Lower lobe of right lung (tissue), 2 donors: ENCODE measurements around the gene PLCB3. TPM values are rescaled to one million over a fixed set of nuclear protein-coding genes. Genes with fewer than 3 reads are reported as not detected.
"Not testable (repeated sequence)": the region's sequence is repeated elsewhere in the genome, so short reads cannot be mapped to it uniquely, and the experiment has no call there.

ENCODE experiments used
- ATAC-seq, 2 donors: fragments of 200-7000 bp; cut with Tn5 transposase; one replicate each; pipeline ENCODE4 v1.9.1; 2020 to 2022; ENCODE audit warnings: mild to moderate bottlenecking in 2 of 2, moderate library complexity in 2 of 2
- DNase-seq: peaks from one replicate; pipeline ENCODE4 v3.0.0-alpha.2; 2020
- H3K27ac ChIP-seq: fragments of 200-600 bp; one replicate; pipeline ENCODE4 v1.8.0; 2022
- H3K27me3 ChIP-seq: fragments of 200-600 bp; one replicate; pipeline ENCODE4 v1.8.0; 2022; ENCODE audit warnings: low read depth
- H3K36me3 ChIP-seq: fragments of 200-600 bp; one replicate; pipeline ENCODE4 v1.8.0; 2022; ENCODE audit warnings: mild to moderate bottlenecking
- H3K4me1 ChIP-seq: fragments of 200-600 bp; one replicate; pipeline ENCODE4 v1.8.0; 2022
- H3K4me3 ChIP-seq: fragments of 200-600 bp; one replicate; pipeline ENCODE4 v1.8.0; 2022; ENCODE audit warnings: mild to moderate bottlenecking
- H3K9me3 ChIP-seq: fragments of 200-600 bp; one replicate; pipeline ENCODE4 v1.8.0; 2022
- CTCF ChIP-seq: fragments of 200-600 bp; IDR thresholded peaks from one replicate; pipeline ENCODE4 v1.8.0; 2022; ENCODE audit warnings: antibody characterized with exemption, mild to moderate bottlenecking
- intact Hi-C: fragments of 100-400 bp; cut with DNase I; formaldehyde crosslinking; loops from one replicate; pipeline ENCODE4 v1.11.0; 2022
- total RNA-seq: library from RNA; stranded (reverse); fragmentation: NEBNext Ultra II Directional; extraction: Animal tissue kit (Norgen Biotek cat#: 25700); gene quantifications from one replicate; pipeline ENCODE4 v1.2.1, GENCODE V29; 2021
- donor health status: DM: no; HTN: yes; CAD: no; lungs with severe emphysema.

Gene PLCB3
- total RNA-seq, 1 donor from 2014 or later = 31.8 TPM

GRCh38 chr11:64244107-64244506 is 7.2 kb upstream of the PLCB3 start:
- peaks cover 51% of the 10 kb centered on the region for H3K4me1 ChIP-seq
- no peaks in the 10 kb centered on the region for H3K9me3 ChIP-seq
- H3K27ac ChIP-seq = no peak overlapping the region
- TF ChIP-seq CTCF = no peak
- no peak for ATAC-seq
- DNase-seq = no peak
- no peak overlapping the region for H3K4me3 ChIP-seq
- intact Hi-C loops = no loop called here
- no peaks in the 10 kb centered on the region for H3K27me3 ChIP-seq
- peaks cover 16% of the 10 kb centered on the region for H3K36me3 ChIP-seq

- Histone ChIP-seq H3K27ac (peak overlapping the region; percentile 72), H3K4me1 (peaks cover 42% of the 10 kb centered on the region)
- ATAC-seq = no peak
These were observed 6.4 kb upstream of the PLCB3 start for GRCh38 chr11:64244966-64245365.

GRCh38 chr11:64245401-64245796 is 5.9 kb upstream of the PLCB3 start:
- no peak for TF ChIP-seq CTCF
- peaks cover 38% of the 10 kb centered on the region for H3K4me1 ChIP-seq
- intact Hi-C loops = no loop called here
- peak overlapping the region; percentile 72 for H3K27ac ChIP-seq
- peaks cover 13% of the 10 kb centered on the region for H3K36me3 ChIP-seq
- peak overlapping the region; percentile 76 for H3K4me3 ChIP-seq
- DNase-seq = no peak
- H3K27me3 ChIP-seq = no peaks in the 10 kb centered on the region
- H3K9me3 ChIP-seq = no peaks in the 10 kb centered on the region
- ATAC-seq = no peak

More at GRCh38 chr11:64244966-64245365, 6.4 kb upstream of the PLCB3 start:
- peaks cover 13% of the 10 kb centered on the region for H3K36me3 ChIP-seq
- H3K27me3 ChIP-seq = no peaks in the 10 kb centered on the region
- H3K4me3 ChIP-seq = peak overlapping the region; percentile 76
- no peaks in the 10 kb centered on the region for H3K9me3 ChIP-seq
- intact Hi-C loops = no loop called here
- TF ChIP-seq CTCF = no peak
- DNase-seq = no peak

- ATAC-seq = no peak
- Histone ChIP-seq H3K4me1 (peaks cover 41% of the 10 kb centered on the region), H3K27me3 (no peaks in the 10 kb centered on the region), H3K36me3 (peaks cover 13% of the 10 kb centered on the region), H3K9me3 (no peaks in the 10 kb centered on the region), H3K27ac (peak overlapping the region; percentile 72), H3K4me3 (peak overlapping the region; percentile 76)
- peak; percentile 76 for DNase-seq
- TF ChIP-seq CTCF = no peak
- intact Hi-C loops = no loop called here
These were observed 5.3 kb upstream of the PLCB3 start for GRCh38 chr11:64245797-64246620.

- intact Hi-C loops, ATAC-seq, H3K27ac ChIP-seq, H3K27me3 ChIP-seq, H3K9me3 ChIP-seq, DNase-seq: not testable (repeated sequence)
- peak overlapping the region; percentile 94 for H3K4me3 ChIP-seq
- peaks cover 42% of the 10 kb centered on the region for H3K4me1 ChIP-seq
- peaks cover 13% of the 10 kb centered on the region for H3K36me3 ChIP-seq
These were observed 4.8 kb upstream of the PLCB3 start for GRCh38 chr11:64246621-64246870.

- no peaks in the 10 kb centered on the region for H3K27me3 ChIP-seq
- H3K36me3 ChIP-seq = peaks cover 13% of the 10 kb centered on the region
- H3K4me3 ChIP-seq = peak within 1 kb of the TSS; percentile 94
- peak; percentile 21 for TF ChIP-seq CTCF
- peaks cover 42% of the 10 kb centered on the region for H3K4me1 ChIP-seq
- intact Hi-C loops = no loop called here
- peak within 1 kb of the TSS; percentile 79 for H3K27ac ChIP-seq
- DNase-seq = peak; percentile 92
- no peaks in the 10 kb centered on the region for H3K9me3 ChIP-seq
- peak; percentile 80 to 86 for ATAC-seq
These were observed 4.2 kb upstream of the PLCB3 start, which contains the start of gene PPP1R14B for GRCh38 chr11:64246871-64247728. TSS of gene PPP1R14B (minus strand) at chr11:64246943. CDS start at chr11:64246673, 270 bp downstream.
